ENCODE measurements around the gene LYSMD1.

DNA sequence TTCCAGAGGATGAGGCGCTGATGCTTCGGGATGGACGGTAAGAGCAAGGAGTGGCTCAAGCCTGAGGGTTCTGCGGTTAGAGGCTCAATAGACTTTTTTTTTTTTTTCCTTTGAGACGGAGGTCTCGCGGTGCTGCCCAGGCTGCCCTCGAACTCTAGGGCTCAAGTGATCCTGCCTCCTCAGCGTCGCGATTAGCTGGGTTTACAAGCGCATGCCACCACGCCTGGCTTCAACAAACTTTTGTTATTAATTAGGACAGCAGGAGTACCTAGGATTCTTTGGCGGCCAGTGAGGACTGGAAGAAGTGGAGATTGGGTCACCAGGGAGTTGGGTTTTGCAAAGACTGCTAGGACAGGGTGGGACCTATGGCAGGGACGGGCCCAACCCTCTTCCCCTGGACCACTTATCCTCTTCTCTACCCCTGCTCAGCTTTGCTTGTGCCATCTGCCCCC lies 829 bp upstream of the LYSMD1 start:
- TF ChIP-seq CTCF (conservative IDR thresholded peaks at IDR 0.05 in 1 of 2, IDR thresholded peaks at IDR 0.05 in 1 of 2; ENCODE audit: low read depth in 1 of 2, low read length in 2 of 2) (no peak), EZH2 (IDR thresholded peaks at IDR 0.05; ENCODE audit: low read length, missing control alignments) (no peak)

Data from fibroblast of lung (primary cell).